DMS153 treated with DMSO at 0.1 percent for 48 hours (cell line): ENCODE data around the gene MRPL43.

Experiments
- DNase-seq: peaks from one replicate; lab custom pipeline; 2025; ENCODE audit not compliant: unreplicated experiment; lab: John Stamatoyannopoulos, UW

The MRPL43 gene

GRCh38 chr10:100969187-100970075 is 17.9 kb downstream of the MRPL43 start, which contains the start of gene SEMA4G:
SEMA4G (plus strand) TSS chr10:100969504; CDS start chr10:100972913, 3,409 bp downstream.
- peak; percentile 17 for DNase-seq

- no peak for DNase-seq
These were observed 18.5 kb downstream of the MRPL43 start for GRCh38 chr10:100968863-100969186.

- DNase-seq: no peak
These were observed 19.1 kb downstream of the MRPL43 start for GRCh38 chr10:100968062-100968736.

GRCh38 chr10:100967332-100967731 is 20.0 kb downstream of the MRPL43 start:
- no peak for DNase-seq

- DNase-seq: no peak
These were observed 20.4 kb downstream of the MRPL43 start for GRCh38 chr10:100966887-100967286.

GRCh38 chr10:100965820-100966219 is 21.5 kb downstream of the MRPL43 start:
- DNase-seq: no peak

GRCh38 chr10:100963826-100964225 is 23.5 kb downstream of the MRPL43 start:
- DNase-seq: no peak

GRCh38 chr10:100962351-100963080 is 24.8 kb downstream of the MRPL43 start:
- no peak for DNase-seq

- no peak for DNase-seq
These were observed 27.0 kb downstream of the MRPL43 start for GRCh38 chr10:100960251-100960650.

GRCh38 chr10:100948916-100949315 is 38.4 kb downstream of the MRPL43 start:
- no peak for DNase-seq

GRCh38 chr10:100945754-100946153 is 41.5 kb downstream of the MRPL43 start:
- no peak for DNase-seq

- no peak for DNase-seq
These were observed 43.8 kb downstream of the MRPL43 start for GRCh38 chr10:100943508-100943907.

GRCh38 chr10:100942229-100942628 is 45.1 kb downstream of the MRPL43 start:
- no peak for DNase-seq

- DNase-seq: no peak
These were observed 47.4 kb downstream of the MRPL43 start for GRCh38 chr10:100939763-100940344.
